MM.1S (cell line): ENCODE results near the gene SRF.

Experiments
- CTCF ChIP-seq: fragments of 300-600 bp; sonication (generic); IDR thresholded peaks from 2 replicates; pipeline ENCODE4 v1.5.1; 2016; ENCODE audit warnings: antibody characterized with exemption, low read length, mixed read lengths
- EZH2 ChIP-seq: fragments of 300-600 bp; sonication (generic); optimal IDR thresholded peaks from 2 replicates; pipeline ENCODE3; 2017; ENCODE audit warnings: low read depth, mild to moderate bottlenecking, antibody characterized with exemption, low read length, mixed read lengths

- TF ChIP-seq CTCF (no peak), EZH2 (no peak)
These were observed 44.0 kb downstream of the SRF start for GRCh38 chr6:43215066-43215465.
